Mammary epithelial cell (primary cell): ENCODE measurements around the gene NXPH4.

Experiments used
- EZH2 ChIP-seq: IDR thresholded peaks from 2 replicates; pipeline ENCODE4 v1.6.1; 2012; ENCODE audit warnings: low read length, inconsistent platforms, borderline replicate concordance
- TF ChIP-seq, protein P1 (sequence below), 2 donors: IDR thresholded peaks in 1 of 2; conservative IDR thresholded peaks in 1 of 2; 2 replicates each; pipeline ENCODE4 v1.5.1; 2011 to 2012; ENCODE audit warnings: inconsistent platforms in 2 of 2, low read length in 2 of 2, mild to moderate bottlenecking in 2 of 2, control low read depth in 1 of 2, low read depth in 1 of 2; ENCODE audit not compliant: insufficient read depth in 1 of 2; ENCODE audit errors: extremely low read depth in 1 of 2

DNA sequence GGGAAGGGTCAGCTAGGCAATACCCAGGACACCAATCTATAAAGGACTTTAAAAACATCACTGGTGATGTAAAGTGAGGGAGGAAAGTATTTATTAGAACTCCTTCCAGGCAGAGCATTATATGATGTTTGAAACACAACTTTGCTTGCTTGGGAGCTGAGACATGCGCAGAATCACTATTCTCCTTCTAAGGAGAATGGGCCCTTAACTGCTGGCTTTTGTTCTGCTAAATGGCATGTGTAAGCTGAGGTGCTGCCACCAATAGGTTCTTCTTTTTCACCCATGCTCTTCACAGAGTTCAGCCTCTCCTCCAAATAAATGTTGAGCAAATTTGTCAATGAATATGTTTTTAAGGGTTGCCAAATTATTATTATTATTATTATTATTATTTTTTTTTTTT is 30.4 kb downstream of the NXPH4 start:
- TF ChIP-seq, protein P1, sequence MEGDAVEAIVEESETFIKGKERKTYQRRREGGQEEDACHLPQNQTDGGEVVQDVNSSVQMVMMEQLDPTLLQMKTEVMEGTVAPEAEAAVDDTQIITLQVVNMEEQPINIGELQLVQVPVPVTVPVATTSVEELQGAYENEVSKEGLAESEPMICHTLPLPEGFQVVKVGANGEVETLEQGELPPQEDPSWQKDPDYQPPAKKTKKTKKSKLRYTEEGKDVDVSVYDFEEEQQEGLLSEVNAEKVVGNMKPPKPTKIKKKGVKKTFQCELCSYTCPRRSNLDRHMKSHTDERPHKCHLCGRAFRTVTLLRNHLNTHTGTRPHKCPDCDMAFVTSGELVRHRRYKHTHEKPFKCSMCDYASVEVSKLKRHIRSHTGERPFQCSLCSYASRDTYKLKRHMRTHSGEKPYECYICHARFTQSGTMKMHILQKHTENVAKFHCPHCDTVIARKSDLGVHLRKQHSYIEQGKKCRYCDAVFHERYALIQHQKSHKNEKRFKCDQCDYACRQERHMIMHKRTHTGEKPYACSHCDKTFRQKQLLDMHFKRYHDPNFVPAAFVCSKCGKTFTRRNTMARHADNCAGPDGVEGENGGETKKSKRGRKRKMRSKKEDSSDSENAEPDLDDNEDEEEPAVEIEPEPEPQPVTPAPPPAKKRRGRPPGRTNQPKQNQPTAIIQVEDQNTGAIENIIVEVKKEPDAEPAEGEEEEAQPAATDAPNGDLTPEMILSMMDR (conservative IDR thresholded peaks at IDR 0.05 in 1 of 2, IDR thresholded peaks at IDR 0.05 in 1 of 2; ENCODE audit: extremely low read depth in 1 of 2, insufficient read depth in 1 of 2, low read depth in 1 of 2, low read length in 2 of 2): no peak
- TF ChIP-seq EZH2: no peak
